HepG2 (cell line): ENCODE measurements around the gene C1QTNF12.

Experiments
- CBFB ChIP-seq: sonication (generic); formaldehyde crosslinking; IDR thresholded peaks from 2 replicates; pipeline ENCODE4 v1.4.0; 2020; ENCODE audit warnings: missing genetic modification reagents
- CTCF ChIP-seq: sonication (generic); formaldehyde crosslinking; IDR thresholded peaks from 2 replicates; pipeline ENCODE4 v1.5.0; 2020; ENCODE audit warnings: mild to moderate bottlenecking, missing genetic modification reagents, moderate library complexity
- FOXC1 ChIP-seq: sonication (generic); formaldehyde crosslinking; IDR thresholded peaks from 2 replicates; pipeline ENCODE4 v1.8.0; 2022; ENCODE audit warnings: mild to moderate bottlenecking, missing genetic modification reagents, borderline replicate concordance
- HCFC1 ChIP-seq: fragments of 150-350 bp; IDR thresholded peaks from 2 replicates; pipeline ENCODE4 v1.6.1; 2014; ENCODE audit warnings: low read depth, low read length
- JUN ChIP-seq: sonication (generic); formaldehyde crosslinking; IDR thresholded peaks from 2 replicates; pipeline ENCODE4 v1.4.0; 2020; ENCODE audit warnings: mild to moderate bottlenecking, missing genetic modification reagents
- JUNB ChIP-seq: sonication (generic); formaldehyde crosslinking; IDR thresholded peaks from 2 replicates; pipeline ENCODE4 v1.8.0; 2022; ENCODE audit warnings: missing genetic modification reagents, mild to moderate bottlenecking, borderline replicate concordance
- NFE2L2 ChIP-seq: fragments of 150-350 bp; IDR thresholded peaks from 2 replicates; pipeline ENCODE4 v1.6.1; 2014; ENCODE audit warnings: low read length
- NFIB ChIP-seq: sonication (generic); formaldehyde crosslinking; IDR thresholded peaks from 2 replicates; pipeline ENCODE4 v1.9.0; 2021; ENCODE audit warnings: missing genetic modification reagents, mild to moderate bottlenecking, borderline replicate concordance
- RORA ChIP-seq: sonication (generic); formaldehyde crosslinking; IDR thresholded peaks from 2 replicates; pipeline ENCODE4 v1.5.0; 2020; ENCODE audit warnings: mild to moderate bottlenecking, missing genetic modification reagents, moderate library complexity
- RXRA ChIP-seq: sonication (generic); formaldehyde crosslinking; IDR thresholded peaks from 2 replicates; pipeline ENCODE4 v1.5.1; 2020; ENCODE audit warnings: missing genetic modification reagents
- ZNF121 ChIP-seq: sonication (generic); formaldehyde crosslinking; IDR thresholded peaks from 2 replicates; pipeline ENCODE4 v1.5.0; 2020; ENCODE audit warnings: mild to moderate bottlenecking, missing genetic modification reagents
- ZNF484 ChIP-seq: sonication (generic); formaldehyde crosslinking; IDR thresholded peaks from 2 replicates; pipeline ENCODE4 v1.5.1; 2020; ENCODE audit warnings: mild to moderate bottlenecking, low read depth, missing genetic modification reagents, borderline replicate concordance
- ZNF766 ChIP-seq: sonication (generic); formaldehyde crosslinking; IDR thresholded peaks from 2 replicates; pipeline ENCODE4 v1.5.0; 2020; ENCODE audit warnings: missing genetic modification reagents, borderline replicate concordance

GRCh38 chr1:1244192-1244811, 2.2 kb downstream of the C1QTNF12 start:
- TF ChIP-seq CTCF (no peak), CBFB (no peak), NFIB (no peak), RORA (CRISPR knock-in tag) (no peak), NFE2L2 (no peak), ZNF121 (CRISPR knock-in tag) (no peak), FOXC1 (no peak), ZNF766 (CRISPR knock-in tag) (no peak), ZNF484 (no peak), JUNB (no peak), JUN (CRISPR knock-in tag) (no peak), RXRA (no peak), HCFC1 (no peak)
